Astrocyte (in vitro differentiated cells and primary cell): ENCODE results near the gene SLC25A26. TPM values are rescaled to one million over a fixed set of nuclear protein-coding genes. Genes with fewer than 3 reads are reported as not detected.

Source experiments
- DNase-seq: peaks from one replicate; pipeline ENCODE4 v3.0.0-alpha.2; 2010; ENCODE audit warnings: low read depth
- FAIRE-seq: peaks from 2 replicates; lab custom pipeline; 2011; peaks lifted over from hg19 to GRCh38; lab: Jason Lieb, UNC
- H2AFZ ChIP-seq: 2 replicates; pipeline ENCODE4 v1.6.0; 2012; ENCODE audit warnings: low read depth, low read length, inconsistent platforms
- H3K27ac ChIP-seq: 2 replicates; pipeline ENCODE4 v1.5.1; 2011; ENCODE audit warnings: low read depth, low read length, inconsistent platforms
- H3K27me3 ChIP-seq: 2 replicates; pipeline ENCODE4 v1.6.0; 2011; ENCODE audit warnings: low read length, inconsistent platforms; ENCODE audit not compliant: insufficient read depth
- H3K36me3 ChIP-seq: 2 replicates; pipeline ENCODE4 v1.5.1; 2011; ENCODE audit warnings: low read length, inconsistent platforms; ENCODE audit not compliant: insufficient read depth
- H3K4me1 ChIP-seq: 2 replicates; pipeline ENCODE4 v1.5.1; 2011; ENCODE audit warnings: low read length, inconsistent platforms; ENCODE audit not compliant: insufficient read depth
- H3K4me2 ChIP-seq: 2 replicates; pipeline ENCODE4 v1.6.0; 2012; ENCODE audit warnings: low read length, inconsistent platforms
- H3K4me3 ChIP-seq: 2 replicates; pipeline ENCODE4 v1.5.1; 2011; ENCODE audit warnings: low read depth, mild to moderate bottlenecking, low read length, inconsistent platforms; ENCODE audit not compliant: insufficient read depth
- H3K79me2 ChIP-seq: 2 replicates; pipeline ENCODE4 v1.6.0; 2012; ENCODE audit warnings: mild to moderate bottlenecking, low read length, inconsistent platforms; ENCODE audit not compliant: insufficient read depth
- H3K9ac ChIP-seq: 2 replicates; pipeline ENCODE4 v1.6.0; 2012; ENCODE audit warnings: mild to moderate bottlenecking, low read length, inconsistent platforms
- H3K9me3 ChIP-seq: 2 replicates; pipeline ENCODE4 v1.5.1; 2012; ENCODE audit warnings: low read depth, mild to moderate bottlenecking, low read length, inconsistent platforms; ENCODE audit not compliant: insufficient read depth
- H4K20me1 ChIP-seq: 2 replicates; pipeline ENCODE4 v1.6.0; 2012; ENCODE audit warnings: low read length, inconsistent platforms; ENCODE audit not compliant: insufficient read depth
- H3K27ac Mint-ChIP-seq: one replicate; pipeline ENCODE4 v1.8.0; 2021; ENCODE audit warnings: mild to moderate bottlenecking, mixed read lengths; ENCODE audit not compliant: unreplicated experiment
- H3K27me3 Mint-ChIP-seq: one replicate; pipeline ENCODE4 v1.8.0; 2021; ENCODE audit warnings: low read depth, mixed read lengths; ENCODE audit not compliant: unreplicated experiment
- H3K36me3 Mint-ChIP-seq: one replicate; pipeline ENCODE4 v1.8.0; 2021; ENCODE audit warnings: low read depth, mixed read lengths; ENCODE audit not compliant: unreplicated experiment
- H3K4me1 Mint-ChIP-seq: one replicate; pipeline ENCODE4 v1.8.0; 2021; ENCODE audit warnings: low read depth, mixed read lengths; ENCODE audit not compliant: unreplicated experiment
- H3K4me3 Mint-ChIP-seq: one replicate; pipeline ENCODE4 v1.8.0; 2021; ENCODE audit warnings: mild to moderate bottlenecking, moderate library complexity, mixed read lengths; ENCODE audit not compliant: unreplicated experiment
- H3K9me3 Mint-ChIP-seq: one replicate; pipeline ENCODE4 v1.8.0; 2021; ENCODE audit warnings: mild to moderate bottlenecking, mixed read lengths; ENCODE audit not compliant: unreplicated experiment
- EZH2 ChIP-seq: IDR thresholded peaks from 2 replicates; pipeline ENCODE4 v1.6.1; 2012; ENCODE audit warnings: mild to moderate bottlenecking, low read length, inconsistent platforms; ENCODE audit not compliant: insufficient read depth
- total RNA-seq: library from RNA; stranded (reverse); gene quantifications from 2 replicates; pipeline ENCODE4 v1.2.1, GENCODE V29; 2021
- TF ChIP-seq, protein P1 (sequence below): IDR thresholded peaks from 2 replicates; pipeline ENCODE4 v1.5.1; 2011; ENCODE audit warnings: low read depth, mild to moderate bottlenecking, inconsistent platforms, low read length, moderate library complexity; ENCODE audit not compliant: insufficient read depth

SLC25A26 gene
- total RNA-seq, 1 donor from 2014 or later: 17.9 TPM

DNA sequence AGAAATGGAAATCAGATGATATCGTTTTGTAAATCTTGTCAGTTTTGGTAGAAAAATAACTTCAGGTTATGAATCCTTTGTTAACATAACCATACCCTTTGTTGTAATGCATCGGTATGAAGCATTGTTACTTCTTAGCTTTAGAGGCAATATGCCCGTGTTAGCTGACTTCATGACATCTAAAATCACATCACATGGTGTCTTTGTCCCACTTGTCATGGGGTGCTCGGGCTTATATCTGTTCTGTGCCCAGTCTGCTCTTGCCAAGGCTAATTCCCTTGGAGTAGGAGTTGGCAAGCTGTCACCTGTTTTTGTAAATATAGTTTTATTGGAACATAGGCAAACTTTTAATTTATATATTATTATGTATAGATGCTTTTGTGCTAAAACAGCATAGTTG lies 39.6 kb downstream of the SLC25A26 start:
- no peak overlapping the region for H3K27ac ChIP-seq
- FAIRE-seq (no peak), DNase-seq (no peak)
- Mint-ChIP-seq H3K9me3 (no peaks in the 10 kb centered on the region), H3K4me3 (no peak overlapping the region), H3K27ac (no peak overlapping the region), H3K4me1 (peaks cover 15% of the 10 kb centered on the region), H3K27me3 (no peaks in the 10 kb centered on the region), H3K36me3 (peaks cover 4% of the 10 kb centered on the region)
- no peaks in the 10 kb centered on the region for H3K27me3 ChIP-seq
- TF ChIP-seq, protein P1, sequence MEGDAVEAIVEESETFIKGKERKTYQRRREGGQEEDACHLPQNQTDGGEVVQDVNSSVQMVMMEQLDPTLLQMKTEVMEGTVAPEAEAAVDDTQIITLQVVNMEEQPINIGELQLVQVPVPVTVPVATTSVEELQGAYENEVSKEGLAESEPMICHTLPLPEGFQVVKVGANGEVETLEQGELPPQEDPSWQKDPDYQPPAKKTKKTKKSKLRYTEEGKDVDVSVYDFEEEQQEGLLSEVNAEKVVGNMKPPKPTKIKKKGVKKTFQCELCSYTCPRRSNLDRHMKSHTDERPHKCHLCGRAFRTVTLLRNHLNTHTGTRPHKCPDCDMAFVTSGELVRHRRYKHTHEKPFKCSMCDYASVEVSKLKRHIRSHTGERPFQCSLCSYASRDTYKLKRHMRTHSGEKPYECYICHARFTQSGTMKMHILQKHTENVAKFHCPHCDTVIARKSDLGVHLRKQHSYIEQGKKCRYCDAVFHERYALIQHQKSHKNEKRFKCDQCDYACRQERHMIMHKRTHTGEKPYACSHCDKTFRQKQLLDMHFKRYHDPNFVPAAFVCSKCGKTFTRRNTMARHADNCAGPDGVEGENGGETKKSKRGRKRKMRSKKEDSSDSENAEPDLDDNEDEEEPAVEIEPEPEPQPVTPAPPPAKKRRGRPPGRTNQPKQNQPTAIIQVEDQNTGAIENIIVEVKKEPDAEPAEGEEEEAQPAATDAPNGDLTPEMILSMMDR: no peak
- TF ChIP-seq EZH2: no peak
- H3K79me2 ChIP-seq: no peaks in the 10 kb centered on the region
- H3K36me3 ChIP-seq: no peaks in the 10 kb centered on the region
- H4K20me1 ChIP-seq: no peaks in the 10 kb centered on the region
- H2AFZ ChIP-seq: no peak overlapping the region
- H3K4me1 ChIP-seq: peaks cover 12% of the 10 kb centered on the region
- H3K4me3 ChIP-seq: no peak overlapping the region
- no peaks in the 10 kb centered on the region for H3K9me3 ChIP-seq
- H3K4me2 ChIP-seq: no peak overlapping the region
- H3K9ac ChIP-seq: no peak overlapping the region

DNA sequence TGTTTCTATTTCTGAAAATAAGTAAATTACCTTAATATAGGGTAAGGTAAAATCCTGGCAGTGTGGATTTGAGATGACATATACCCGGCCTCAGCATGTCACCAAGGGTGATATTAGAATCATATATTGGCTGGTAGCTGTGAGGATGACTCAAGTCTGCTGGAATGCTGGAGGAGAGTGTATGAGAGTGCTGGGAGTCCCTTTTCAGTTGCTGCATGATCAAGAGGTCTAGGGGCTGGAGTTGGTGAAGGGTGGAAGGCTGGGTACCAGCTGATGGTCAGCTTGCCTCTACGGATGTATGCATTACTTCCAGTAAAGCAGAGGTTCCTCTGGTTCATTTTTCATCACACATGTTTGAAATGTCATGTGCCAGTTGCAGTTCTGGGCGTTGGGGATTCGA lies 40.6 kb downstream of the SLC25A26 start:
- H3K9me3 Mint-ChIP-seq: no peaks in the 10 kb centered on the region
- H3K9ac ChIP-seq: no peak overlapping the region
- H3K36me3 ChIP-seq: no peaks in the 10 kb centered on the region
- no peaks in the 10 kb centered on the region for H3K27me3 ChIP-seq
- H3K27ac Mint-ChIP-seq: no peak overlapping the region
- DNase-seq (peak; percentile 38), FAIRE-seq (no peak)
- H3K4me1 Mint-ChIP-seq: peaks cover 15% of the 10 kb centered on the region
- H4K20me1 ChIP-seq: no peaks in the 10 kb centered on the region
- no peak overlapping the region for H3K4me3 Mint-ChIP-seq
- H3K79me2 ChIP-seq: no peaks in the 10 kb centered on the region
- H2AFZ ChIP-seq: no peak overlapping the region
- peaks cover 12% of the 10 kb centered on the region for H3K4me1 ChIP-seq
- TF ChIP-seq, protein P1: no peak
- no peak for TF ChIP-seq EZH2
- no peaks in the 10 kb centered on the region for H3K27me3 Mint-ChIP-seq
- H3K27ac ChIP-seq: no peak overlapping the region
- peaks cover 4% of the 10 kb centered on the region for H3K36me3 Mint-ChIP-seq
- H3K4me3 ChIP-seq: no peak overlapping the region
- no peak overlapping the region for H3K4me2 ChIP-seq
- no peaks in the 10 kb centered on the region for H3K9me3 ChIP-seq

DNA sequence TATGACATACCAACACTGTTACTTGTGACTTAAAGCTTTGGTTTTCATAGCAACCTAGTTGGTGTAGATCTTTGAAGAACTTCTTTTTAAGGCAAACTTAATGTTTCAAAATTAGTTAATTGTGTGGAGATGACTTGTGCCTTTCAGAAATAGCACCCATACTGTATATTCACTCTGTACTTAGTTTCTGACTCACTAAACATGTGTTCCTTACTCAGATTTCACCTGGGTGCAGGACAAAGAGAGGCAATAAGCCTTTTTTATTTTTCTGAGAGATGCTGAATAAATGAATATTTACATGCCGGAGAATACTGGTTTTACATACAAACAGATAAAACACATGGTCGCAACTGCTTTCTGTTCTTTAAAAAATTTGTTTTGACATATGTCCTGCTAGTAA lies 44.8 kb downstream of the SLC25A26 start:
- no peaks in the 10 kb centered on the region for H3K27me3 ChIP-seq
- no peaks in the 10 kb centered on the region for H3K27me3 Mint-ChIP-seq
- FAIRE-seq (no peak), DNase-seq (no peak)
- H2AFZ ChIP-seq: no peak overlapping the region
- H3K9ac ChIP-seq: no peak overlapping the region
- no peak overlapping the region for H3K4me2 ChIP-seq
- H3K9me3 Mint-ChIP-seq: no peaks in the 10 kb centered on the region
- TF ChIP-seq, protein P1: no peak
- TF ChIP-seq EZH2: no peak
- no peaks in the 10 kb centered on the region for H4K20me1 ChIP-seq
- no peaks in the 10 kb centered on the region for H3K79me2 ChIP-seq
- peaks cover 8% of the 10 kb centered on the region for H3K36me3 Mint-ChIP-seq
- no peaks in the 10 kb centered on the region for H3K9me3 ChIP-seq
- no peak overlapping the region for H3K4me3 ChIP-seq
- H3K4me3 Mint-ChIP-seq: no peak overlapping the region
- peaks cover 7% of the 10 kb centered on the region for H3K4me1 Mint-ChIP-seq
- H3K27ac Mint-ChIP-seq: no peak overlapping the region
- peaks cover 3% of the 10 kb centered on the region for H3K4me1 ChIP-seq
- no peaks in the 10 kb centered on the region for H3K36me3 ChIP-seq
- H3K27ac ChIP-seq: no peak overlapping the region
